Kidney tubule cell (primary cell): Measurements from ENCODE around the gene DIAPH1.

Source experiments
- DNase-seq: peaks from one replicate; pipeline ENCODE4 v3.0.0-alpha.2; 2018; ENCODE audit warnings: low spot score

The DIAPH1 gene

GRCh38 chr5:141639357-141640050, 20.7 kb upstream of the DIAPH1 start:
- no peak for DNase-seq

- DNase-seq, result no peak
Observed at GRCh38 chr5:141638771-141639170, 20.0 kb upstream of the DIAPH1 start.

GRCh38 chr5:141637767-141638419, 19.1 kb upstream of the DIAPH1 start:
- peak; percentile 43 for DNase-seq

- no peak for DNase-seq
Observed at GRCh38 chr5:141637123-141637766, 18.4 kb upstream of the DIAPH1 start.

GRCh38 chr5:141636413-141637122, 17.8 kb upstream of the DIAPH1 start, which contains the start of the genes HDAC3 and RELL2:
HDAC3 (minus strand) TSS chr5:141636849; CDS start chr5:141636790, 59 bp downstream.
RELL2 (plus strand) TSS chr5:141636997; CDS start chr5:141638226, 1,229 bp downstream.
- DNase-seq, result peak; percentile 94

- no peak for DNase-seq
Observed at GRCh38 chr5:141636106-141636412, 17.3 kb upstream of the DIAPH1 start.

- no peak for DNase-seq
Observed at GRCh38 chr5:141635646-141636045, 16.8 kb upstream of the DIAPH1 start.

GRCh38 chr5:141634720-141635119, 15.9 kb upstream of the DIAPH1 start:
- no peak for DNase-seq

- DNase-seq, result no peak
Observed at GRCh38 chr5:141633871-141634561, 15.2 kb upstream of the DIAPH1 start.

GRCh38 chr5:141632650-141633049, 13.8 kb upstream of the DIAPH1 start:
- peak; percentile 33 for DNase-seq

- DNase-seq, result no peak
Observed at GRCh38 chr5:141630570-141631140, 11.9 kb upstream of the DIAPH1 start.

- no peak for DNase-seq
Observed at GRCh38 chr5:141628175-141628788, 9.5 kb upstream of the DIAPH1 start.

GRCh38 chr5:141623611-141624010, 4.8 kb upstream of the DIAPH1 start:
- no peak for DNase-seq

- no peak for DNase-seq
Observed at GRCh38 chr5:141623186-141623585, 4.4 kb upstream of the DIAPH1 start.

GRCh38 chr5:141618030-141618803, 583 bp downstream of the DIAPH1 start:
- DNase-seq, result peak; percentile 90

GRCh38 chr5:141617682-141618029, 1.1 kb downstream of the DIAPH1 start:
- peak; percentile 33 for DNase-seq

- no peak for DNase-seq
Observed at GRCh38 chr5:141617128-141617527, 1.7 kb downstream of the DIAPH1 start.

- DNase-seq, result no peak
Observed at GRCh38 chr5:141615991-141616720, 2.6 kb downstream of the DIAPH1 start.

GRCh38 chr5:141613344-141613743, 5.5 kb downstream of the DIAPH1 start:
- no peak for DNase-seq

- peak; percentile 71 for DNase-seq
Observed at GRCh38 chr5:141611289-141611688, 7.5 kb downstream of the DIAPH1 start.
